A549 (cell line): ENCODE data around the gene RASGRF1.

Experiments used
- BHLHE40 ChIP-seq: IDR thresholded peaks from 2 replicates; pipeline ENCODE4 v1.6.1; 2012; ENCODE audit warnings: low read depth, low read length, inconsistent platforms
- CHD2 ChIP-seq: fragments of 150-350 bp; IDR thresholded peaks from 2 replicates; pipeline ENCODE4 v1.6.1; 2014; ENCODE audit warnings: low read length; ENCODE audit not compliant: partially characterized antibody
- EHMT2 ChIP-seq: fragments of 200-600 bp; sonication (generic); IDR thresholded peaks from 2 replicates; pipeline ENCODE4 v1.6.1; 2016; ENCODE audit warnings: antibody characterized with exemption, low read depth, mild to moderate bottlenecking, moderate library complexity
- EP300 ChIP-seq, 2 experiments: fragments of >200 bp; sonication (Bioruptor Twin); formaldehyde crosslinking; IDR thresholded peaks; 2 replicates in 1 of 2; 3 replicates in 1 of 2; pipeline ENCODE4 v1.6.1; 2016 to 2017
- JUN ChIP-seq, 2 experiments: fragments of >200 bp; sonication (Bioruptor Twin); formaldehyde crosslinking; IDR thresholded peaks; 2 replicates in 1 of 2; 3 replicates in 1 of 2; pipeline ENCODE4 v1.6.1; 2016 to 2017
- JUNB ChIP-seq: fragments of >200 bp; sonication (Bioruptor Twin); formaldehyde crosslinking; IDR thresholded peaks from 2 replicates; pipeline ENCODE4 v1.6.1; 2016
- MYC ChIP-seq: IDR thresholded peaks from 2 replicates; pipeline ENCODE4 v1.6.1; 2012; ENCODE audit warnings: mild to moderate bottlenecking, inconsistent platforms, low read length, improper control_type of control experiment, borderline replicate concordance
- POLR2A ChIP-seq: IDR thresholded peaks from 2 replicates; pipeline ENCODE4 v1.6.1; 2012; ENCODE audit warnings: mild to moderate bottlenecking, low read length
- RAD21 ChIP-seq, 2 experiments: fragments of >200 bp in 1 of 2; sonication (Bioruptor Twin) in 1 of 2; formaldehyde crosslinking in 1 of 2; IDR thresholded peaks in 1 of 2; conservative IDR thresholded peaks in 1 of 2; 2 replicates in 1 of 2; 3 replicates in 1 of 2; pipeline ENCODE4 v1.6.1; 2012 to 2018; ENCODE audit warnings: inconsistent platforms in 1 of 2
- RNF2 ChIP-seq: fragments of 200-600 bp; sonication (generic); IDR thresholded peaks from 2 replicates; pipeline ENCODE4 v1.6.1; 2016; ENCODE audit warnings: low read depth, mild to moderate bottlenecking, antibody characterized with exemption, moderate library complexity, borderline replicate concordance
- TP53 ChIP-seq: fragments of 250-450 bp; sonication (Bioruptor Pico); IDR thresholded peaks from 2 replicates; pipeline ENCODE4 v1.5.0; 2021; ENCODE audit warnings: mild to moderate bottlenecking, moderate library complexity
- ZFP36 ChIP-seq: fragments of 450-650 bp; IDR thresholded peaks from 2 replicates; pipeline ENCODE4 v1.6.1; 2014; ENCODE audit warnings: borderline replicate concordance; ENCODE audit not compliant: partially characterized antibody
- TF ChIP-seq, protein P1 (sequence below): fragments of >200 bp; sonication (Bioruptor Twin); formaldehyde crosslinking; IDR thresholded peaks from 3 replicates; pipeline ENCODE4 v1.5.1; 2016
- TF ChIP-seq, protein P2 (sequence below): fragments of 200-600 bp; sonication (generic); IDR thresholded peaks from 2 replicates; pipeline ENCODE4 v1.6.1; 2016; ENCODE audit warnings: antibody characterized with exemption, mild to moderate bottlenecking, moderate library complexity

DNA sequence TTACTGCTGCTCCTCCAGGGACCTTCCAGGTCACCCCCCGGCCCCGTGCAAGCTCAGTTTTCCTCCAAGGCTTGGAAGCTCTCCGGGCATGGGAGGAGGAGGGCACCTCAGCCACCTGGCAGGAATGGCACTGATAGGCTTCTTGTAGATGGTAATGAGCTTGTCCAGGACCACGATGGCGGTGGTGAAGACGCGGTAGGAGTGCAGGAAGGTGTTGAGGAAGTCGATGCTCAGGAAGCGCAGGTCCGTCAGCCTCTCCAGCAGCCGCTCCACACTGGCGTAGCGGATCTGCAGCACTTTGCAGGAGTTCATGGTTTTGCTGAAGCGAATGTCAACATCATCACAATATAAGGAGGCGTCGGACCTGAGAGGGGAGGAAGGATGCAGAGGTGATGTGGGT is 84.5 kb downstream of the RASGRF1 start:
- no peak for TF ChIP-seq POLR2A
- no peak for TF ChIP-seq CHD2
- TF ChIP-seq, protein P1, sequence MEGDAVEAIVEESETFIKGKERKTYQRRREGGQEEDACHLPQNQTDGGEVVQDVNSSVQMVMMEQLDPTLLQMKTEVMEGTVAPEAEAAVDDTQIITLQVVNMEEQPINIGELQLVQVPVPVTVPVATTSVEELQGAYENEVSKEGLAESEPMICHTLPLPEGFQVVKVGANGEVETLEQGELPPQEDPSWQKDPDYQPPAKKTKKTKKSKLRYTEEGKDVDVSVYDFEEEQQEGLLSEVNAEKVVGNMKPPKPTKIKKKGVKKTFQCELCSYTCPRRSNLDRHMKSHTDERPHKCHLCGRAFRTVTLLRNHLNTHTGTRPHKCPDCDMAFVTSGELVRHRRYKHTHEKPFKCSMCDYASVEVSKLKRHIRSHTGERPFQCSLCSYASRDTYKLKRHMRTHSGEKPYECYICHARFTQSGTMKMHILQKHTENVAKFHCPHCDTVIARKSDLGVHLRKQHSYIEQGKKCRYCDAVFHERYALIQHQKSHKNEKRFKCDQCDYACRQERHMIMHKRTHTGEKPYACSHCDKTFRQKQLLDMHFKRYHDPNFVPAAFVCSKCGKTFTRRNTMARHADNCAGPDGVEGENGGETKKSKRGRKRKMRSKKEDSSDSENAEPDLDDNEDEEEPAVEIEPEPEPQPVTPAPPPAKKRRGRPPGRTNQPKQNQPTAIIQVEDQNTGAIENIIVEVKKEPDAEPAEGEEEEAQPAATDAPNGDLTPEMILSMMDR, result no peak
- TF ChIP-seq, protein P2, sequence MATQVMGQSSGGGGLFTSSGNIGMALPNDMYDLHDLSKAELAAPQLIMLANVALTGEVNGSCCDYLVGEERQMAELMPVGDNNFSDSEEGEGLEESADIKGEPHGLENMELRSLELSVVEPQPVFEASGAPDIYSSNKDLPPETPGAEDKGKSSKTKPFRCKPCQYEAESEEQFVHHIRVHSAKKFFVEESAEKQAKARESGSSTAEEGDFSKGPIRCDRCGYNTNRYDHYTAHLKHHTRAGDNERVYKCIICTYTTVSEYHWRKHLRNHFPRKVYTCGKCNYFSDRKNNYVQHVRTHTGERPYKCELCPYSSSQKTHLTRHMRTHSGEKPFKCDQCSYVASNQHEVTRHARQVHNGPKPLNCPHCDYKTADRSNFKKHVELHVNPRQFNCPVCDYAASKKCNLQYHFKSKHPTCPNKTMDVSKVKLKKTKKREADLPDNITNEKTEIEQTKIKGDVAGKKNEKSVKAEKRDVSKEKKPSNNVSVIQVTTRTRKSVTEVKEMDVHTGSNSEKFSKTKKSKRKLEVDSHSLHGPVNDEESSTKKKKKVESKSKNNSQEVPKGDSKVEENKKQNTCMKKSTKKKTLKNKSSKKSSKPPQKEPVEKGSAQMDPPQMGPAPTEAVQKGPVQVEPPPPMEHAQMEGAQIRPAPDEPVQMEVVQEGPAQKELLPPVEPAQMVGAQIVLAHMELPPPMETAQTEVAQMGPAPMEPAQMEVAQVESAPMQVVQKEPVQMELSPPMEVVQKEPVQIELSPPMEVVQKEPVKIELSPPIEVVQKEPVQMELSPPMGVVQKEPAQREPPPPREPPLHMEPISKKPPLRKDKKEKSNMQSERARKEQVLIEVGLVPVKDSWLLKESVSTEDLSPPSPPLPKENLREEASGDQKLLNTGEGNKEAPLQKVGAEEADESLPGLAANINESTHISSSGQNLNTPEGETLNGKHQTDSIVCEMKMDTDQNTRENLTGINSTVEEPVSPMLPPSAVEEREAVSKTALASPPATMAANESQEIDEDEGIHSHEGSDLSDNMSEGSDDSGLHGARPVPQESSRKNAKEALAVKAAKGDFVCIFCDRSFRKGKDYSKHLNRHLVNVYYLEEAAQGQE, result no peak
- no peak for TF ChIP-seq ZFP36
- TF ChIP-seq JUNB, result no peak
- TF ChIP-seq RNF2, result no peak
- TF ChIP-seq TP53, result no peak
- TF ChIP-seq JUN (IDR thresholded peaks at IDR 0.05), result no peak
- TF ChIP-seq MYC, result no peak
- TF ChIP-seq EP300 (IDR thresholded peaks at IDR 0.05), result no peak
- TF ChIP-seq BHLHE40, result no peak
- no peak for TF ChIP-seq EHMT2
- no peak for TF ChIP-seq RAD21 (conservative IDR thresholded peaks at IDR 0.05 in 1 of 2, IDR thresholded peaks at IDR 0.05 in 1 of 2)
